Ovary (tissue), 9 donors: Measurements from ENCODE around the gene FYN. TPM values are rescaled to one million over a fixed set of nuclear protein-coding genes. Genes with fewer than 3 reads are reported as not detected.

Experiments used
- DNase-seq, 5 donors: peaks; one replicate each; pipeline ENCODE4 v3.0.0-alpha.2; 2019 to 2020
- H3K27ac ChIP-seq, 2 donors: fragments of 200-600 bp; one replicate each; pipeline versions ENCODE4 v1.5.1 to v1.8.0; 2019 to 2022
- H3K27me3 ChIP-seq: fragments of 200-600 bp; one replicate; pipeline ENCODE4 v1.8.0; 2022
- H3K36me3 ChIP-seq: fragments of 200-600 bp; sonication (generic); one replicate; pipeline ENCODE4 v1.5.1; 2019
- H3K4me1 ChIP-seq: one replicate; pipeline ENCODE4 v1.8.1; 2013; ENCODE audit warnings: mild to moderate bottlenecking, moderate library complexity; ENCODE audit not compliant: insufficient read depth
- H3K4me3 ChIP-seq: fragments of 200-600 bp; sonication (generic); one replicate; pipeline ENCODE4 v1.5.1; 2017
- H3K9me3 ChIP-seq, 2 donors: fragments of 200-600 bp in 1 of 2; sonication (generic) in 1 of 2; one replicate each; pipeline versions ENCODE4 v1.5.1 to v1.8.1; 2013 to 2019; ENCODE audit warnings: mild to moderate bottlenecking in 1 of 2, moderate library complexity in 1 of 2
- CTCF ChIP-seq, 3 donors: fragments of 450-650 bp in 2 of 3; fragments of 200-600 bp in 1 of 3; IDR thresholded peaks; one replicate each; pipeline versions ENCODE4 v1.5.1 to v1.8.0; 2016 to 2022; ENCODE audit warnings: antibody characterized with exemption in 3 of 3, mild to moderate bottlenecking in 1 of 3
- EP300 ChIP-seq: sonication (generic); formaldehyde crosslinking; IDR thresholded peaks from one replicate; pipeline ENCODE4 v1.6.1; 2017; ENCODE audit warnings: antibody characterized with exemption
- POLR2A ChIP-seq: fragments of 450-650 bp; IDR thresholded peaks from one replicate; pipeline ENCODE4 v1.6.1; 2017; ENCODE audit warnings: antibody characterized with exemption, mild to moderate bottlenecking, moderate library complexity
- WGBS, 3 donors: extraction: QIAGEN DNeasy Blood & Tissue Kit in 1 of 3; methylation state at CpG; one replicate each; pipeline versions ENCODE4 v1.1.5 to v1.1.7; 2013 to 2017; 5-methylcytosine and 5-hydroxymethylcytosine counted together
- intact Hi-C, 4 donors: fragments of 100-400 bp; cut with DNase I; formaldehyde crosslinking; loops; one replicate each; pipeline versions ENCODE4 v1.11.0 to v1.15.1; 2022 to 2023
- polyA plus RNA-seq, 2 donors: library from polyadenylated mRNA; stranded (reverse); fragments of 200-250 nt in 1 of 2; fragments of 350-450 nt in 1 of 2; fragmentation: Illumina TruSeq in 1 of 2; extraction: RNeasy Lipid Tissue Mini Kit (QIAGEN cat#74804) in 1 of 2; gene quantifications; one replicate each; pipeline ENCODE4 v1.2.3, GENCODE V29; 2013 to 2014
- total RNA-seq, 7 donors: library from RNA; depleted of rRNA in 2 of 7; stranded (reverse); fragments of >200 nt in 2 of 7; fragmentation: NEBNext Ultra II Directional in 3 of 7; extraction: Animal tissue kit (Norgen Biotek cat#: 25700) in 3 of 7; gene quantifications; one replicate each; pipeline versions ENCODE4 v1.1.0 to v1.2.4, GENCODE V29; 2016 to 2023
- donor health status: DM: no; HTN: no; CAD: no; lungs with moderate emphysema.
- donor health status: DM: no; HTN: no; CAD: no.
- donor health status: Bipolar disorder and iron deficiency.
- donor health status: DM: yes; HTN: yes; CAD: no.
- donor health status: DM: no; HTN: no; CAD: no.
- donor health status: DM: yes; HTN: yes; CAD: no.

The FYN gene
- total and polyA plus RNA-seq, 9 donors, result 37.2 to 116 (median 72.7) TPM

GRCh38 chr6:111740506-111740905, 132.7 kb downstream of the FYN start:
- Histone ChIP-seq H3K4me3 (no peak overlapping the region), H3K27ac (no peak overlapping the region), H3K27me3 (no peaks in the 10 kb centered on the region), H3K9me3 (no peaks in the 10 kb centered on the region), H3K4me1 (peaks cover 8% of the 10 kb centered on the region), H3K36me3 (no peaks in the 10 kb centered on the region)
- WGBS, 3 donors, result 99 to 100% (median 100%) methylated on average over 1 of the region's 1 CpG
- intact Hi-C loops, result loop anchor here in 1 of 4 donors (5.0 kb wide), 1 partner anchor 1688 kb away; no protein-coding TSS in a partner anchor
- TF ChIP-seq EP300 (no peak), CTCF (IDR thresholded peaks at IDR 0.05) (no peak), POLR2A (no peak)
- DNase-seq, result no peak

GRCh38 chr6:111739257-111739696, 134.0 kb downstream of the FYN start:
- intact Hi-C loops, result loop anchor here in 1 of 4 donors (10.0 kb wide), 1 partner anchor 126 kb away; no protein-coding TSS in a partner anchor
- Histone ChIP-seq H3K9me3 (no peaks in the 10 kb centered on the region), H3K36me3 (no peaks in the 10 kb centered on the region), H3K4me3 (no peak overlapping the region), H3K4me1 (peaks cover 15% of the 10 kb centered on the region), H3K27me3 (no peaks in the 10 kb centered on the region), H3K27ac (no peak overlapping the region)
- TF ChIP-seq EP300 (no peak), CTCF (IDR thresholded peaks at IDR 0.05) (no peak), POLR2A (no peak)
- 86 to 98% (median 92%) methylated on average over 4 of the region's 4 CpGs for WGBS, 3 donors
- DNase-seq, result no peak

- no peak overlapping the region for H3K27ac ChIP-seq
- no peaks in the 10 kb centered on the region for H3K27me3 ChIP-seq
- intact Hi-C loops, result loop anchor here in 1 of 4 donors (10.0 kb wide), 1 partner anchor 126 kb away; no protein-coding TSS in a partner anchor
- no peak overlapping the region for H3K4me3 ChIP-seq
- H3K9me3 ChIP-seq, result no peaks in the 10 kb centered on the region
- WGBS, 3 donors, result 92 to 100% (median 95%) methylated on average over 2 of the region's 2 CpGs
- H3K36me3 ChIP-seq, result no peaks in the 10 kb centered on the region
- TF ChIP-seq POLR2A (no peak), CTCF (IDR thresholded peaks at IDR 0.05) (no peak), EP300 (no peak)
- H3K4me1 ChIP-seq, result peaks cover 12% of the 10 kb centered on the region
- no peak for DNase-seq
Measured at GRCh38 chr6:111738631-111739030, 134.6 kb downstream of the FYN start.

GRCh38 chr6:111738156-111738555, 135.1 kb downstream of the FYN start:
- Histone ChIP-seq H3K4me1 (peaks cover 9% of the 10 kb centered on the region), H3K27ac (no peak overlapping the region), H3K27me3 (no peaks in the 10 kb centered on the region), H3K36me3 (no peaks in the 10 kb centered on the region), H3K9me3 (no peaks in the 10 kb centered on the region), H3K4me3 (no peak overlapping the region)
- DNase-seq, result no peak
- 97 to 99% (median 98%) methylated on average over 3 of the region's 3 CpGs for WGBS, 3 donors
- intact Hi-C loops, result loop anchor here in 1 of 4 donors (10.0 kb wide), 1 partner anchor 127 kb away; no protein-coding TSS in a partner anchor
- TF ChIP-seq POLR2A, result no peak
- no peak for TF ChIP-seq CTCF (IDR thresholded peaks at IDR 0.05)
- no peak for TF ChIP-seq EP300
